Psoas muscle (tissue), 8 donors: Measurements from ENCODE around the gene SRPK2. TPM values are rescaled to one million over a fixed set of nuclear protein-coding genes. Genes with fewer than 3 reads are reported as not detected.

Source experiments
- ATAC-seq, 4 donors: fragments of 200-7000 bp; cut with Tn5 transposase; one replicate each; pipeline ENCODE4 v1.9.1; 2020; ENCODE audit warnings: moderate library complexity in 3 of 4, mild to moderate bottlenecking in 2 of 4
- DNase-seq, 2 donors: peaks; one replicate each; pipeline ENCODE4 v3.0.0-alpha.2; 2020
- H3K27ac ChIP-seq: fragments of 200-600 bp; one replicate; pipeline ENCODE4 v1.8.0; 2022
- H3K27me3 ChIP-seq, 3 donors: fragments of 200-600 bp in 1 of 3; one replicate each; pipeline versions ENCODE4 v1.6.1 to v1.8.0; 2013 to 2022; ENCODE audit warnings: low read length in 2 of 3, mild to moderate bottlenecking in 2 of 3, moderate library complexity in 1 of 3; ENCODE audit not compliant: insufficient read depth in 3 of 3
- H3K36me3 ChIP-seq, 2 donors: fragments of 200-600 bp in 1 of 2; one replicate each; pipeline versions ENCODE4 v1.6.1 to v1.8.0; 2013 to 2022; ENCODE audit warnings: low read depth in 1 of 2, mild to moderate bottlenecking in 1 of 2, moderate library complexity in 1 of 2; ENCODE audit not compliant: insufficient read depth in 1 of 2
- H3K4me1 ChIP-seq: fragments of 200-600 bp; one replicate; pipeline ENCODE4 v1.8.0; 2022
- H3K4me3 ChIP-seq: fragments of 200-600 bp; one replicate; pipeline ENCODE4 v1.8.0; 2022; ENCODE audit warnings: mild to moderate bottlenecking
- H3K9me3 ChIP-seq: fragments of 200-600 bp; one replicate; pipeline ENCODE4 v1.8.0; 2022
- WGBS, 3 donors: extraction: QIAGEN DNeasy Blood & Tissue Kit; methylation state at CpG; one replicate each; pipeline versions ENCODE4 v1.1.6 to v1.1.7; 2013; 5-methylcytosine and 5-hydroxymethylcytosine counted together
- intact Hi-C, 2 donors: fragments of 100-400 bp; cut with DNase I; formaldehyde crosslinking; loops; one replicate each; pipeline versions ENCODE4 v1.11.0 to v1.14.2; 2022
- polyA plus RNA-seq, 3 donors: library from polyadenylated mRNA; stranded (reverse); fragments of 200-250 nt; gene quantifications; one replicate each; pipeline ENCODE4 v1.2.3, GENCODE V29; 2013
- total RNA-seq, 4 donors: library from RNA; stranded (reverse); fragmentation: NEBNext Ultra II Directional in 2 of 4; extraction: Animal tissue kit (Norgen Biotek cat#: 25700) in 2 of 4; gene quantifications; one replicate each; pipeline versions ENCODE4 v1.2.1 to v1.2.4, GENCODE V29; 2021 to 2023
- TF ChIP-seq, protein P1 (sequence below): fragments of 200-600 bp; IDR thresholded peaks from one replicate; pipeline ENCODE4 v1.8.0; 2022; ENCODE audit warnings: antibody characterized with exemption
- donor health status: healthy with polysubstance abuse.
- donor health status: DM: no; HTN: no; CAD: no; lungs with moderate emphysema.
- donor health status: Bipolar disorder and iron deficiency.
- donor health status: healthy.
- donor health status: DM: yes; HTN: yes; CAD: no.
- donor health status: DM: no; HTN: no; CAD: no.
- donor health status: DM: no; HTN: no; CAD: no.
- donor health status: DM: yes; HTN: yes; CAD: no.

Gene SRPK2
- total and polyA plus RNA-seq, 7 donors: 12.7 to 51.3 (median 33.2) TPM

DNA sequence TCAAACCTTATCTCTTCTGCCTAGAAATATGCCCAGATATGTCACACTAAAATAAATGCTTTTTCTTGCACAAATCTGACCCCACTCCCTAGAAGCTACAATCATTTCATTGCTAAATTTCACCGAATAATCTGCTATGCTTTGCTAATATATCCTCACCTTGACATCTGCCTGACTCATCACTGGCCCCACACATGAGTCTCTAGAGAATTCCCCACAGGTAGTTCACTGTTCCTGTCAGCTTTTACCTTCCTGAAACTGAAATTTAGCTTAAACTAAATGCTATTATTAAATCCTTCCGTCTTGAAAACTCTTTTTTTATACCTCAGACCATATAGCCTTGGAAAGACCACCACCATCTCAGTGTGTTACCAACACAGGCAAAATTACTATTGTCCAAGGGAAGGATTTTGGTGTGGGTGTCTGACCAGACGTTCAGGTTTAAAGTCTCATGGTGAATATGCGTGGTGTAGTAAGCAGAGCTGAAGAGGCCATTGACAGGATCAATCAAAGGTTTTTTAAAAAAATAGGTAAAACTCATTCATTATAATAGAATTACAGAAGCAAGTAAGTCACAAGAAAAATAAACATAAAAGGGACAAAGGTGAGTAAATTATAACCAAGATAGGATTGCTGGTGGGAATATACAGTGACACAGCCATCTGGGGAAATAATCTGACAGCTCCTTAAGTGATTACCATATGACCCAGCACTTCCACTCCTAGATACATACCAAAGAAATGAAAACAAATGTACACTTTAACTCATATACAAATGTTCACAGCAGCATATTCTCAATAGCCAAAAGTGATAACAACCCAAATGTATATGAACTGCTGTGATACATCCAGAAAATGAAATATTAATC lies 201.2 kb downstream of the SRPK2 start:
- H3K27me3 ChIP-seq: no peaks in the 10 kb centered on the region
- TF ChIP-seq, protein P1, sequence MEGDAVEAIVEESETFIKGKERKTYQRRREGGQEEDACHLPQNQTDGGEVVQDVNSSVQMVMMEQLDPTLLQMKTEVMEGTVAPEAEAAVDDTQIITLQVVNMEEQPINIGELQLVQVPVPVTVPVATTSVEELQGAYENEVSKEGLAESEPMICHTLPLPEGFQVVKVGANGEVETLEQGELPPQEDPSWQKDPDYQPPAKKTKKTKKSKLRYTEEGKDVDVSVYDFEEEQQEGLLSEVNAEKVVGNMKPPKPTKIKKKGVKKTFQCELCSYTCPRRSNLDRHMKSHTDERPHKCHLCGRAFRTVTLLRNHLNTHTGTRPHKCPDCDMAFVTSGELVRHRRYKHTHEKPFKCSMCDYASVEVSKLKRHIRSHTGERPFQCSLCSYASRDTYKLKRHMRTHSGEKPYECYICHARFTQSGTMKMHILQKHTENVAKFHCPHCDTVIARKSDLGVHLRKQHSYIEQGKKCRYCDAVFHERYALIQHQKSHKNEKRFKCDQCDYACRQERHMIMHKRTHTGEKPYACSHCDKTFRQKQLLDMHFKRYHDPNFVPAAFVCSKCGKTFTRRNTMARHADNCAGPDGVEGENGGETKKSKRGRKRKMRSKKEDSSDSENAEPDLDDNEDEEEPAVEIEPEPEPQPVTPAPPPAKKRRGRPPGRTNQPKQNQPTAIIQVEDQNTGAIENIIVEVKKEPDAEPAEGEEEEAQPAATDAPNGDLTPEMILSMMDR: no peak
- H3K4me3 ChIP-seq: no peak overlapping the region
- H3K4me1 ChIP-seq: peaks cover 5% of the 10 kb centered on the region
- intact Hi-C loops: no loop called here
- no peak for DNase-seq
- no peaks in the 10 kb centered on the region for H3K9me3 ChIP-seq
- 85 to 90% (median 86%) methylated on average over 4 of the region's 4 CpGs for WGBS, 3 donors
- no peak for ATAC-seq
- no peaks in the 10 kb centered on the region for H3K36me3 ChIP-seq
- H3K27ac ChIP-seq: no peak overlapping the region

DNA sequence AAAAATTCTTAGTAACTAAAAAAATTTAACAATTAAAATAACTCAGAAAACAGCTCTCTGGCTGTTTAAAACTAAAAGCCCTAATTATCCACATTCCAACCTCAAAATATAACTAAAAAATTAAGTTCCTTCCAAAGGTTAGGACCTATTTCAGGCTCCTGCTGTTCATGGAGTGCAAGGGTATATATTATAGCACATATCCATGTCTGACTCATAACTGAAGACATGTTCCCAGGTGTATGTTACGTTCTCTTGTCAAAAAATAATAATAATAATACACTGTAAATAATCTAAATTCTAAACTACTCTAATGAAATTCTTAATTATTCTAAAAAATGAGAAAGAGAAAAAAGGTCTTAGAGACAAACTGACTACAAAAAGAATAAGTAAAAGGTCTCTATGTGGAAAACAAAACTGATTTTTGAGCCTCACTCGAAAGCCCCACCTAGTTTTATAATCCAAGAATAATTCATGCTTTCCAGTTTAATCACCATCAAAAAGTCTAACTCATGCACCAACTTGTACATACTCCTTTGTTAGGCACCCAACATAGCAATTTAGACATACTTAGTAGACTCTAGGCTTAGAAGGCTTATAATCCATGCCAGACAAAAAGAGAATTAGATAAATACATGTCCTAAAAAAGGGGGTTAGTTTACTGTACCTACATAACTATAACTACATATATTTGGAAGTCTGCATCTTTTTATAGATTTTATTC lies 203.3 kb downstream of the SRPK2 start:
- intact Hi-C loops: no loop called here
- Histone ChIP-seq H3K27ac (no peak overlapping the region), H3K4me1 (peaks cover 5% of the 10 kb centered on the region), H3K36me3 (no peaks in the 10 kb centered on the region), H3K4me3 (no peak overlapping the region), H3K9me3 (no peaks in the 10 kb centered on the region), H3K27me3 (no peaks in the 10 kb centered on the region)
- no peak for ATAC-seq
- no peak for DNase-seq
- WGBS, 3 donors: 81 to 92% (median 85%) methylated on average over 2 of the region's 2 CpGs
- TF ChIP-seq, protein P1: no peak

DNA sequence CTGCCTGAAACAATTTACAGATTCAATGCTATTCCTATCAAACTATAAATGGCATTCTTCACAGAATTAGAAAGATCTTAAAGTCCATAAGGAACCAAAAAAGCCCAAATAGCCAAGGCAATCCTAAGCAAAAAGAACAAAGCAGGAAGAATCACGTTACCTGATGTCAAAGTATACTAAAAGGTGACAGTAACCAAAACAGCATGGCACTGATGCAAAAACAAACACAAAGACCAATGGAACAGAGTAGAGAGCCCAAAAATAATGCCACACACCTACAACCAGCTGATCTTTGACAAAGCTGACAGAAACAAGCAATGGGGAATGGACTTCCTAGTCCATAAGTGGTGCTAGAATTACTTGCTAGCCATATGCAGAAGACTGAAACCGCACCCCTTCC lies 208.7 kb downstream of the SRPK2 start:
- Histone ChIP-seq H3K27ac (no peak overlapping the region), H3K4me1 (peaks cover 5% of the 10 kb centered on the region), H3K9me3 (no peaks in the 10 kb centered on the region), H3K4me3 (no peak overlapping the region), H3K27me3 (no peaks in the 10 kb centered on the region), H3K36me3 (no peaks in the 10 kb centered on the region)
- ATAC-seq (no peak), DNase-seq (no peak)
- intact Hi-C loops: no loop called here
- 97 to 100% (median 98%) methylated on average over 2 of the region's 2 CpGs for WGBS, 3 donors
- TF ChIP-seq, protein P1: no peak

DNA sequence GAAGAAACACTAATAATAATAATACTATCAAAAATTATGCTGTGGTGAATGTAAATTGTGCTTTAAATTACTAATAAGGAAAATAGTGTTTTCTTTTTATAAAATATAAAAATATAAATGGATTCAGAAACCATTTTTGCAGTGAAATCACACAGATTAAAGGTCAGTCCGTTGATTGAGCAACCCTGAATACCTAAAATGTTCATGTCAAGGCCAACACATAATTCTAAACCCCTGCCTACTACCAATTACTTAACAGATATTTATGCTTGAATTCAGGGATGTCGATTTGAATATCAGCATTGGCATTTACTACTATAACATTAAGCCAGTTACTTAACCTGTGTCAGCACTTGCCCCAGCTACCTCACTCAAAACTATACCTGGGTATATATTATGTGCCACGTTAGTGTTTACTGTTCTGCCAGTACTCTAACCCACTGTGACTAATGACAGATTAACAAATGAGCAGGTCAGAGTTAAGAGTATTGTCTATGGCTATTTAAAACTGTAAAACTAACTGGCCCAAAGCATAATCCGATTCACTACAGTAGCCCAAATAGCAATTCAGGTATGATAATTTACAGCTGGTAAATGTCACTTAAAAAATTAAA lies 209.7 kb downstream of the SRPK2 start:
- Histone ChIP-seq H3K27ac (no peak overlapping the region), H3K27me3 (no peaks in the 10 kb centered on the region), H3K36me3 (no peaks in the 10 kb centered on the region), H3K4me1 (peaks cover 15% of the 10 kb centered on the region), H3K4me3 (no peak overlapping the region), H3K9me3 (no peaks in the 10 kb centered on the region)
- intact Hi-C loops: no loop called here
- no peak for DNase-seq
- ATAC-seq: no peak
- TF ChIP-seq, protein P1: no peak
- 55 to 73% (median 68%) methylated on average over 4 of the region's 4 CpGs for WGBS, 3 donors
